GM12801 (cell line): ENCODE data around the gene CREB3L1.

Source experiments
- TF ChIP-seq, protein P1 (sequence below): IDR thresholded peaks from one replicate; pipeline ENCODE4 v1.5.1; 2011; ENCODE audit warnings: control low read depth; ENCODE audit not compliant: insufficient read length; ENCODE audit errors: extremely low read depth

CREB3L1 gene

DNA sequence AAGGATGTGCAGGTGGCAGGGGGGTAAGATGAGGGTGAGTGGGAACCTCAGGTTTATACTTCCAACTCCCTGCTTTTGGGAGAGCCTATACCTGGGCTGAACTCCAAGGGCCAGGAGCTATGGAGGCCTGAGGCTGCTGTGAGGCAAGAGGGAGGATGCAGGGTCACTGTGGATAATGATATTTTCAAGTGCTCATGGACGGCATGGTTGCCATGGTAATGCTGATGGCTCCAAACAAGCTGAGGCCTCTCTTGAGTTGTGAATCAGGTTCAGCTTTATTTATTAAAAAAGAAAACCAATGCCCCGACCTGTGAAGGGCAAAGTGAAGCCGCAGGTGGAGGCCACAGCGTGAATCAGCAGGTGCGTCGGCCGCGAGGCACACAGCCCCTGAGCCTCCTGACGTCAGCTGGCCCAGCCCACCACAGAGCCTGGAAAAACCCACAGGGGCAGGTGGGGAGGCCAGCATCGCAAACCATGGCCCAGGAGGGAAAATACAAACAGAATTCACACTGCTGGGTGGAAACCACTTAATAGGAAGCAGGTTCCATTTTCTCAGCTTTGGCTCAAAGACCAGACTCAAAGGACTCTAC lies 17.4 kb upstream of the CREB3L1 start:
- TF ChIP-seq, protein P1, sequence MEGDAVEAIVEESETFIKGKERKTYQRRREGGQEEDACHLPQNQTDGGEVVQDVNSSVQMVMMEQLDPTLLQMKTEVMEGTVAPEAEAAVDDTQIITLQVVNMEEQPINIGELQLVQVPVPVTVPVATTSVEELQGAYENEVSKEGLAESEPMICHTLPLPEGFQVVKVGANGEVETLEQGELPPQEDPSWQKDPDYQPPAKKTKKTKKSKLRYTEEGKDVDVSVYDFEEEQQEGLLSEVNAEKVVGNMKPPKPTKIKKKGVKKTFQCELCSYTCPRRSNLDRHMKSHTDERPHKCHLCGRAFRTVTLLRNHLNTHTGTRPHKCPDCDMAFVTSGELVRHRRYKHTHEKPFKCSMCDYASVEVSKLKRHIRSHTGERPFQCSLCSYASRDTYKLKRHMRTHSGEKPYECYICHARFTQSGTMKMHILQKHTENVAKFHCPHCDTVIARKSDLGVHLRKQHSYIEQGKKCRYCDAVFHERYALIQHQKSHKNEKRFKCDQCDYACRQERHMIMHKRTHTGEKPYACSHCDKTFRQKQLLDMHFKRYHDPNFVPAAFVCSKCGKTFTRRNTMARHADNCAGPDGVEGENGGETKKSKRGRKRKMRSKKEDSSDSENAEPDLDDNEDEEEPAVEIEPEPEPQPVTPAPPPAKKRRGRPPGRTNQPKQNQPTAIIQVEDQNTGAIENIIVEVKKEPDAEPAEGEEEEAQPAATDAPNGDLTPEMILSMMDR: no peak

DNA sequence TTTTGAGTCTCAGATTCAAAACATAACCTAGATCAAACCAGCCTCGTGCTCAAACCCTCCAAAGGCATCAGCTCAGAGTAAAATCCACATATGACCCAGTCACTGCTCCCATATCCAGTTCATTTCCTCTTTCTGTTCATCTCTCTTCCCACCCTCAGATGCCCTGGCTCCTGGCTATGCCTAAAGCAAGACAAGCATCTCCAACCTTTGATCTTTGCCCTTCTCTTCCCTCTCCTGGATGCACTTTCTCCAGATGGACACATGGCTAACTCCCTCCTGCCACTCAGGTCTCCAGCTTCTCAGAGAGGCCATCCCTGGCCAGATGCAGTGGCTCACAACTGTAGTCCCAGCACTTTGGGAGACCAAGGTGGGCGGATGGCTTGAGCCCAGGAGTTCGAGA lies 14.3 kb upstream of the CREB3L1 start:
- TF ChIP-seq, protein P1: no peak

DNA sequence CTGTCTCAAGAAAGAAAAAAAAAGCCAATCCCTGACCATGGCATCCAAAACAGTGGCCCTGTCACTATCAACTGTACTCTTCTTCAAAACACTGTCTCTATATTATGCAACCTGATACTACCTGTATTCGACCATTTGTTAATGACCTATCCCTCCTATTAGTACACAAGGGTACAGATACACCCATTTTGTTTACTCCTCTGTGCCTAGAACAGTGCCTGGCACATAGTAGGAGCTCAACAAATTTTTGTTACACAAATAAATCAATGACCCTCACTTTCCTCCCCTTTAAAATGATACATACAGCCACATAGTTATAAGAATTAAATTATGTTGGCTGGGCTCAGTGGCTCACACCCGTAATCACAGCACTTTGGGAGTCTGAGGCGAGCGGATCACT lies 13.4 kb upstream of the CREB3L1 start:
- TF ChIP-seq, protein P1: no peak

DNA sequence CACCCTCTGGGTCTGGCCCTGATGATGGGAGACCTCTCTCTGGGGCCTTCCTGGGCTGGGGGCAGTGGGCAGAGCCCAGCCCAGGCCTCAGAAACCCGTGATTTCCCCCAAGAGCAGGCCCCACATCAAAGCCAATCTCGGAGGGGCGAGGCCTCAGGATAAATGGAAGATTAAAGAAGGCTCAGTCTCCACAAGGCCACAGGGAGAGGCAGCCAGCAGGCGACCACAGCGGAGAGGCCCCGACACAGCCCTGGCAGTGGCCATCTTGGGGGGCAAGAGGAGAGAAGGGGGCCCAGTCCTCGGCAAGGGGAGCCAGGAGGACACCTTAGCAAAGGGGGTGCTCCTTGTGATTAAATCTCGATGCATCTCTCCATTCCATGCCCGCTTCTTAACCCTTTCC lies 12.5 kb upstream of the CREB3L1 start:
- TF ChIP-seq, protein P1: no peak

DNA sequence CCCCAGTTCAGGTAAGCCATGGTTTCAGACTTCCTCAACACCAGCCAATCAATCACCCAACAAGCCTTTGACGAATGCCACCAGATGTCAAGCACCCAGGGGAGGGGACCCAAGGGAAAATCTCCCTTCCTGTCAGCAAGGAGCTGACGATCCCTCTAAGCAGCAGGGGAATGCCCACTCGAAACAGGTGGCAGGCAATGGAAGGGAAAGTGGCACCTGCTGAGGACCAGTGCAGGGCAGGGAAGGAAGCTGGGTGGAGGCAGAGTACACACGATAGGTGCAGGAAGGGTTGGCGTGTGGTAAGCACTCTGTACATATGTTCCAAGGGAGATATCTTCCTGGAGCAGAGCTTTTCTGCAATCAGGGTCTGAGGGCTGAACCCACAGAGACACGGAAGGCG lies 11.7 kb upstream of the CREB3L1 start:
- TF ChIP-seq, protein P1: no peak

DNA sequence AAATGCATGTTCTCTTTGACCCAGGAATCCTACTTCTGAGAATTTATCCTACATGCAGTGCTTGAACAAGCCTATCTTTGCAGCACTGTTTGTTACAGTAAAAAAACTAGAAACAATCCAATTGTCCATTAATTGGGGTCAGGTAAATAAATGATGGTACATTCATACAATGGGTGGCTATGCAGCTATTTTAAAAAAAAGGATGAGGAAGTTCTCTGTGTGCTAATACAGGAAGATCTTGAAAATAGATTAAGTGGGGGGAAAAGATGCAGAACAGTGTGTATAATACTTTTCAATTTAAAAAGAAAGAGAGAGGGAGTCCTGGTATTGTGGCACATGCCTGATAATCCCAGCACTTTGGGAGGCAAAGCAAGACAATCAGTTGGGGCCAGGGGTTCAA lies 9.5 kb upstream of the CREB3L1 start:
- TF ChIP-seq, protein P1: no peak

DNA sequence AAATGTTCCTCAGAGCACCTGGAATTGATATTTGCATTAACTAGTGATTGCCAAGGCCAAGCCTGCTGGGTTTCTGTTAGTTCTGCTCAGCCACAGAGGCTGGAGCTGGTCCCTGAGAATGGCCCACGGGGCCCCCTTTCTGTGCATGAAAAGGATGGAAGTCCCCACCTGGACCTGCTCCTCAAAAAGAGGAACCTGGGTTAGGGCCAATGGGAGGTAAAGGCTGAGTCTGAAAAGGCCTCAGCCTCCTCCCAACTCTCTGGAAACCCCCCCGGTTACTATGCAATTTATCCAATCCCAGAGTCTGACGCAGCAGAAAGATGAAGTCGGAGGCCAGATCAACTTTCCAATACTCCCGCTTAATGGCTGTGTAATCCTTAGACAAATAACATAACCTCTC lies 6.8 kb upstream of the CREB3L1 start:
- TF ChIP-seq, protein P1: no peak

DNA sequence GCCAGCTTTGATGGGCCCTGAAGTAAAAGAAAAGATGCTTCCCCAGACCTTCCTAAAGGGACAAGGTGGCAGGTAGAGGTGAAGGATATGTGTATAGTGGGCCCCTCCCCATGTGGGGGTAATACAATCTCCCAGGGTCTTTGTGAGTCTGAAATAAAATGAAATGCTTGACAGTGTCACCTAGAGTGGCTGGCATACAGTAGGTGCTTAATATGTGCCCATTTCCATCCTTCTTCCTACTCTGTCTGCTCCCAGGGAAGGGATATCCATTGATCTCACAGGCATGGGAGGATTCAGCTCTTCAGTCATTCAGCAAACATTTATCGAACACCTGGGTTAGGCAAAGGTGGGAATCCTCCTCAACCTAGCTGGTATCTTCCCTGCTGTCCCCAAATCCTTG lies 6.1 kb upstream of the CREB3L1 start:
- TF ChIP-seq, protein P1: no peak
